Cardiac septum (tissue), 1 donor: Measurements from ENCODE around the gene ATG9B. TPM values are rescaled to one million over a fixed set of nuclear protein-coding genes. Genes with fewer than 3 reads are reported as not detected.

Experiments
- DNase-seq: peaks from one replicate; pipeline ENCODE4 v3.0.0-alpha.2; 2020; ENCODE audit warnings: low spot score
- intact Hi-C: fragments of 100-400 bp; cut with DNase I; formaldehyde crosslinking; loops from one replicate; pipeline ENCODE4 v1.14.0; 2022
- total RNA-seq: library from RNA; stranded (reverse); fragmentation: NEBNext Ultra II Directional; extraction: Animal tissue kit (Norgen Biotek cat#: 25700); gene quantifications from one replicate; pipeline ENCODE4 v1.2.1, GENCODE V29; 2021
- donor health status: DM: no; HTN: no; CAD: no.

The ATG9B gene
- total RNA-seq, 1 donor from 2014 or later = 0.13 TPM

GRCh38 chr7:150974468-150975391 lies 49.6 kb downstream of the ATG9B start:
- no peak for DNase-seq
- intact Hi-C loops = no loop called here

GRCh38 chr7:150973571-150974451 lies 50.5 kb downstream of the ATG9B start:
- intact Hi-C loops = no loop called here
- no peak for DNase-seq

DNA sequence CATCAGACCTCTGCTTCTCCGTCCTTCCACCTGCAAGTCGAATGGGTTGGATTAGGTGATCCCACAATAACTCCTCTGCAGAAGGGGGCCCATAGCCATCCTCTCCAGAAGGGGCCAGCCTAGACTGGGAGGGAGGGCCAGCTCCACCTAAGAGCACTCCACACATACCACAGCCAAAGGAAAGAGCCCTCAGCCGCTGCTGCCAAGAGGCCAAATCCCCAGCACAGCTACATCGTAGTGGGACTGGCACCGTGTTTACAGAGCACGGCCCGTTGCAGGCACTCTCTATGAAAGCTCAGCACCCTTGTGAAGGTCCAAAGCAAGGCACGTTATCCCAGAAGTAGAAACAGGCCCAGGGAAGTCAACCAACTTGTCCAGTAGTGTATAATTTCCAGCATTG lies 51.6 kb downstream of the ATG9B start:
- intact Hi-C loops = loop anchor here (1.0 kb wide), 1 partner anchor 26 kb away; no protein-coding TSS in a partner anchor
- no peak for DNase-seq

DNA sequence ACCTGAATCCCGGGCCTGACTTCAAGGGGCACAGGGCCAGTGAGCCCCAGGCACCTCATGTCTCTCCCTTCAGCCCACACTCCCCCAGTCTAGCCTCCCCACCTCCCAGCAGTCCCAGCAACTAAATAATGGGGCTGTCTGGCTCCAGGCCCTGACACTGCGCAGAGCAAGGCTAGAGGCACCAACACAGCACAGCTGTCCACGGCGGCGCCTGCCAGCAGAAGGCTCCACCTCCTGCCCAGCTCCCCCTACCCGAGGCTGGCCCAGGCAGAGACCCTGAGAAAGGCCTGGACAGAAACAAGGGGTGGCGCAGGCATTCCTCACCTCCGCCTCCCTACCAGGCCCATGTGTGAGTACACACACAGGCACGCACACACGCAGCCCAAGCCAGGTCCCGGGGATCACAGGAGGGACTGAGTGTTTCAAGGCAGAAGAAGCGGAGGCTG lies 52.2 kb downstream of the ATG9B start:
- intact Hi-C loops = loop anchor here (1.0 kb wide), 1 partner anchor 26 kb away; no protein-coding TSS in a partner anchor
- peak; percentile 91 for DNase-seq

GRCh38 chr7:150971242-150972022 lies 52.9 kb downstream of the ATG9B start:
- no peak for DNase-seq
- intact Hi-C loops = loop anchor here (1.0 kb wide), 1 partner anchor 25 kb away; no protein-coding TSS in a partner anchor

GRCh38 chr7:150970424-150970823 lies 53.9 kb downstream of the ATG9B start:
- intact Hi-C loops = no loop called here
- no peak for DNase-seq

DNA sequence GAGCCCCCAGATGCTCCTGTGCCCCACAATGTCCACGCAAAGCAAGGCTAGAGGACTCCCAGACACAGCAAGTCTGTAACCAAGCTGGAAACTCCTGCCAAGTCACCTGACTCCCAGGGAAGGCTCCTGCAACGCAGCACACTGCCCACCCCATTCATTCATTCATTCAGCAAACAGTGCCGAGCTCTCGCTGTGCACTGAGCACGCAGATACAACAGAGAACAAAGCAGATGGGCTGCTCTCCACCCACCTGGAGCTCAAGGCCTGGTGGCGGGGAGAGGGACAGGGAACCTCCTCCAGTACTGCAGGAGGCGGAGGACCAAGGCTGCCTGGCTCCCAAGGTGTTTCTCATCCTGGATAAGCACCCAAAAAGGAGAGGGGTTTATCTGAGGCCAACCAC lies 54.8 kb downstream of the ATG9B start:
- intact Hi-C loops = no loop called here
- DNase-seq = no peak

DNA sequence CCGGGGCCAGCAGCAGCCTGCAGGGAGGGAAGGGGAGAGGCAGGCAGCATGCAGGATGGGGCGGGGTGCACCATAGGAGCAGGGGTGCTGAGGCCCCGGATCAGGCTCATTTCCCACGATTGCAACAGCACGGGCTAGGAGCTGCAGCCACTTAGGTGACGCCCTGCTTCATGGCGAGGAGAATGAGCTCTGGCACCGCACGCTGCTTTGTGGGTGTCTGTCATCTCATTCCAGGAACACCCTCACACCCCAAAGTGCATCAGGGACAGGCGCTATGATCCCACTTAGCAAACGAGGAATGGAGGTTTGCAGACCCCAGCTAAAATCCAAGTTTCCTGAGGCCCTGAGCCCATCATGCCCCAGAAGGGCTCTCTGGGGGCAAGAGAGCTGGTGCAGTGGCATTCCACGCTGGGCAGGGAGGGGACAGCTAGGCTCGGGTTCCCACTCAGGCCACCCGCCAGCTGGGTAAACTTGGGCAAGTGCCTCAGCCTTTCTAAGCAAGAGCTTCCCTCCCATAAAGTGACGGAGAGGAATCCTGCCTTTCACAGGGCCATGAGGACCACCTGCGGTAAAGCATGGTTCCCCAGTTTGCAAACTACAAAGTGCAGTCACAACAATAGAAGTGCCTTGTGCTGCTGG lies 55.4 kb downstream of the ATG9B start:
- no peak for DNase-seq
- intact Hi-C loops = no loop called here

DNA sequence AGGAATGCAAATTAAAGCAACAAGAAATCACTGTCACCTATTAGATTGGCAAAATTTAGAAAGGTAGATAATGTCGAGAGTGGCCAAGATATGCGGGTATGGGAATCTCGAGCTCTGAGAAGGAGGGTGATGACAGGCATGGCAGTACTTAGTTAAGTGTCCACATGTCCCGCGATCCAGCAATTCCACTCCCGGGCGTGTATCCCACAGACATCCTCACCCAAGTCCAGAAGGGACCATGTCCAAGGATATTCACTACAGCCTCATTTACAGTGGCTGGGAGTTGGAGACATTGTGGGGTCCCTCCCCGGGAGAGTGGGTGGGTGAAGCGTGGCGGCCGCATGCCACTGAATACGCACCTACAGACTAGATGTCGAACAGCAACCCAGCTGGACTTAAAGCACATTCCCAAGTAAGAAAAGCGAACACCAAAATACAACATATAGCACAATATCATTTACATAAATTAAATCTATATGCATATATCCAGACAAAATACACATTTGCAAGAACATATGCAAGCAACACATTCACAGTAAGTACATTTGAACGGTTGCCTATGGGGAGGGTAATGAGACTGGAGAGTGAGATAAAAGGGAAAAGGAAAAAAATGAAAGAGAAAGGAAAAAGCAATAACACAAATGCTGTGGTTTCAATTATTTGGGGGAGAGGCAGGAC lies 56.1 kb downstream of the ATG9B start:
- DNase-seq = no peak
- intact Hi-C loops = no loop called here

DNA sequence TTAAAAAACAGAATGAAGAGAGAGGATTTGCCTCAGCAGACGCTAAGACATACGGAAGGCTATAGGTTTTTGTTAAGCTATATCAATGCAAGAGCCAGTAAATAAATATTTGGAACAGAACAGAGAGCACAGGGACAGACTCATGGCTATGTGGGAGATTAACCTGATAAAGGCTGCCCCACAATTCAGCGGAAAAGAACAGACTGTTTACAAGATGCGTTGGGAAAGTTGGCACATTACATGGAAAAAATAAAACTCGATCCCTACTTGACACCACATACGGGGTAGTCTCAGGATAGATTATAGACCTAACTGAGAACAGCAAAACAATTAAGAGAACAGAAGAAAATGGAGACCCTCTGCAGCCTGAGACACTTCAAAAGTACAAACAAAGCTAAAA lies 56.9 kb downstream of the ATG9B start:
- intact Hi-C loops = no loop called here
- no peak for DNase-seq

DNA sequence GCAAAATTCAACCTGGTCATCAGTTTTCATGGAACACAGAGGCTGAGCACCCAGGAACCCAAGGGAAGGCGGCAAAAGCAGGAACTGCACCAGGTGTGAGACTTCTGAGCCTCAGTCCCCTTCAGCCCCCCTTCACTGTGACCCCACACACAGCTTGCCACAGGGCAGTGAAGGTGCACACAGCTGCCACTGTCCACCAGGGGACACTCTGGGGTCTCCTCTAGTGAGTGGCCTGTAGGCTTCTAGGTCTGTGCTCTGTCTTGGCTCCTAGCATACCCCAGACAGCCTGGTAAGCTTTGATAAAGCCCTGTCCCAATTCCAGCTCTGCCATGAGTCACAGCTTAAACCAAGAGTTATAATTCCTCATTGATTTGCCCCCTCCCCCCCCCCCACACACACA lies 58.3 kb downstream of the ATG9B start:
- intact Hi-C loops = no loop called here
- DNase-seq = no peak

DNA sequence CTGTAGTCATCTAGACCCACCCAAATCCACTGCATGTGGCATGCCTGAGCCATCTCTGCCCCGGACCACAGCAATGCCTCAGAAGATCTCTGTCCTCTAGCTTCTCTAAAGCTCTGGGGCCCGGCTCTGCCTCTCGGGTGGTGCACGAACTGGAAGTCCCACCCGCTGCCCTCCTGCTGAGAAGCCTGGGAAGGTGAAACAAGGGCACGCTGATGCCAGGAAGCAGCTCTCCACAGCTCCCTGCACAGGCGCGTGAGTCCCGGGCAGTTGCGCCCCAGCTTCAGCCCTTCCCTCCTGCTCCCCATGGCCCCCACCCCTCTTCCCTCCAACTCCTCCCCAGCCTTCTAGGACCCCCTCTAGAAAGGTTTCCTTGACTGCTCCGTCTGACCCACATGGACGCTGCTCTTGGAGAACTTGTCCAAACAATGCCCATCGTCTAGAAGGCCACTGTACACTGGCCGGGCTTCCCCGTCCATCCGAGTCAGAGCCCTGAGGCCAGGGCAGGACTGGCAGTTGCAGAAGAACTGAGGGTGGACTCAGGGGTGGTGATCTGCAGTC lies 58.9 kb downstream of the ATG9B start:
- intact Hi-C loops = loop anchor here (2.0 kb wide), 1 partner anchor 13 kb away; the partner anchor contains the start of gene KCNH2
- DNase-seq = no peak

Other genes starting within 250 kb of the ATG9B start
- gene TMEM176B, start 224.1 kb downstream of the ATG9B start, total RNA-seq = 44.9 TPM
- gene TMEM176A, start 223.7 kb downstream of the ATG9B start, total RNA-seq = 26.1 TPM
- 0.43 TPM for gene AOC1, start 172.0 kb downstream of the ATG9B start, total RNA-seq
- gene KCNH2, start 46.2 kb downstream of the ATG9B start, total RNA-seq = 61.9 TPM
- gene NOS3, start 33.5 kb downstream of the ATG9B start, total RNA-seq = 26.5 TPM
- 28.5 TPM for gene ABCB8, start 4.0 kb upstream of the ATG9B start, total RNA-seq
- 5.2 TPM for gene ASIC3, start 24.0 kb upstream of the ATG9B start, total RNA-seq
- 9.4 TPM for gene CDK5, start 33.4 kb upstream of the ATG9B start, total RNA-seq
- 83.4 TPM for gene SLC4A2, start 35.1 kb upstream of the ATG9B start, total RNA-seq
- 93.3 TPM for gene FASTK, start 56.3 kb upstream of the ATG9B start, total RNA-seq
- gene TMUB1, start 59.0 kb upstream of the ATG9B start, total RNA-seq = 29.0 TPM
- 67.5 TPM for gene AGAP3, start 62.0 kb upstream of the ATG9B start, total RNA-seq
- gene GBX1, start 143.2 kb upstream of the ATG9B start, total RNA-seq = 0.57 TPM
- 17.3 TPM for gene ASB10, start 162.8 kb upstream of the ATG9B start, total RNA-seq
- not detected for gene H2BK1, start 186.0 kb upstream of the ATG9B start, total RNA-seq
- gene ABCF2, start 202.7 kb upstream of the ATG9B start, total RNA-seq = 28.8 TPM
- gene CHPF2, start 208.0 kb upstream of the ATG9B start, total RNA-seq = 31.0 TPM
- gene SMARCD3, start 224.2 kb upstream of the ATG9B start, total RNA-seq = 112 TPM